Activated B cell treated with CpG ODN at 0.5 μM for 24 hours (primary cell): ENCODE results near the gene OR11H7. TPM values are rescaled to one million over a fixed set of nuclear protein-coding genes. Genes with fewer than 3 reads are reported as not detected.
"Not testable (repeated sequence)": the region's sequence is repeated elsewhere in the genome, so short reads cannot be mapped to it uniquely, and the experiment has no call there.

ENCODE experiments used
- ATAC-seq: fragments of 200-7000 bp; cut with Tn5 transposase; one replicate; pipeline ENCODE4 v1.10.0; 2021; ENCODE audit warnings: low read depth, mild to moderate bottlenecking, moderate library complexity
- CTCF ChIA-PET: fragments of 350-600 bp; sonication (Branson Sonifier 250); formaldehyde crosslinking; loops from one replicate; lab custom pipeline; 2021; ENCODE audit warnings: antibody characterized with exemption; lab: Charles Lee
- POLR2A ChIA-PET: fragments of 350-600 bp; sonication (Branson Sonifier 250); formaldehyde crosslinking; loops from one replicate; lab custom pipeline; 2021; ENCODE audit warnings: antibody characterized with exemption; lab: Charles Lee
- DNase-seq: peaks from one replicate; pipeline ENCODE4 v3.0.0; 2022
- H3K27ac Mint-ChIP-seq: one replicate; pipeline ENCODE4 v1.8.0; 2020; ENCODE audit warnings: mixed read lengths
- H3K27me3 Mint-ChIP-seq: one replicate; pipeline ENCODE4 v1.8.0; 2021; ENCODE audit warnings: mixed read lengths
- H3K36me3 Mint-ChIP-seq: one replicate; pipeline ENCODE4 v1.8.0; 2021; ENCODE audit warnings: low read depth, mixed read lengths
- H3K4me1 Mint-ChIP-seq: one replicate; pipeline ENCODE4 v1.8.0; 2021; ENCODE audit warnings: mixed read lengths
- H3K4me3 Mint-ChIP-seq: one replicate; pipeline ENCODE4 v1.8.0; 2020; ENCODE audit warnings: mild to moderate bottlenecking, mixed read lengths
- H3K9me3 Mint-ChIP-seq: one replicate; pipeline ENCODE4 v1.8.0; 2020; ENCODE audit warnings: mixed read lengths
- intact Hi-C: fragments of 100-400 bp; cut with micrococcal nuclease; formaldehyde crosslinking; loops from one replicate; pipeline ENCODE4 v1.15.1; 2024
- total RNA-seq: library from RNA; stranded (reverse); gene quantifications from 2 replicates; pipeline ENCODE4 v1.2.3, GENCODE V29; 2022
- TF ChIP-seq, protein P1 (sequence below): fragments of 200-600 bp; IDR thresholded peaks from one replicate; pipeline ENCODE4 v1.8.0; 2022; ENCODE audit warnings: antibody characterized with exemption, mild to moderate bottlenecking

OR11H7 gene
- total RNA-seq, 1 donor from 2014 or later, result not detected

DNA sequence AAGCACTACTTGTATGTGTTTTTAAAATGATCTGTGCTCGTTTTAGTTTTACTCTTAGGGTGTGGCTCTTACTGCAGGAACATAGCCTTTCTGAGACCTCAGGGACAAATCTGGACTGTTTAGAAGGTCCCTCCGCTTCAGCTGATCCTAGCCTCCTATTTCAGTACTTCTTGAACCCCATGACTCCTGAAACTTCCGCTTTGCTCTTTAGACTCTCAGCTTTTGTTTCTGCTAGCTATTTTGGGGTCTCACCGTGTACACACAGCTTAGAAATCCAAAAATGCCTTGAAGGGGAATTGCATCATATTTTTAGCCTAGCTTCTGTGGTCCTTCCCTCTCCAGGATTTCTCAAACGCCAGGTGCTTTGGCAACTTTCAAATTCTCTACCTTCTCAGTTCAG is 29.8 kb upstream of the OR11H7 start:
- no peaks in the 10 kb centered on the region for H3K9me3 Mint-ChIP-seq
- H3K27me3 Mint-ChIP-seq, result peaks cover 10% of the 10 kb centered on the region
- ATAC-seq (no peak), DNase-seq (no peak)
- TF ChIP-seq, protein P1, sequence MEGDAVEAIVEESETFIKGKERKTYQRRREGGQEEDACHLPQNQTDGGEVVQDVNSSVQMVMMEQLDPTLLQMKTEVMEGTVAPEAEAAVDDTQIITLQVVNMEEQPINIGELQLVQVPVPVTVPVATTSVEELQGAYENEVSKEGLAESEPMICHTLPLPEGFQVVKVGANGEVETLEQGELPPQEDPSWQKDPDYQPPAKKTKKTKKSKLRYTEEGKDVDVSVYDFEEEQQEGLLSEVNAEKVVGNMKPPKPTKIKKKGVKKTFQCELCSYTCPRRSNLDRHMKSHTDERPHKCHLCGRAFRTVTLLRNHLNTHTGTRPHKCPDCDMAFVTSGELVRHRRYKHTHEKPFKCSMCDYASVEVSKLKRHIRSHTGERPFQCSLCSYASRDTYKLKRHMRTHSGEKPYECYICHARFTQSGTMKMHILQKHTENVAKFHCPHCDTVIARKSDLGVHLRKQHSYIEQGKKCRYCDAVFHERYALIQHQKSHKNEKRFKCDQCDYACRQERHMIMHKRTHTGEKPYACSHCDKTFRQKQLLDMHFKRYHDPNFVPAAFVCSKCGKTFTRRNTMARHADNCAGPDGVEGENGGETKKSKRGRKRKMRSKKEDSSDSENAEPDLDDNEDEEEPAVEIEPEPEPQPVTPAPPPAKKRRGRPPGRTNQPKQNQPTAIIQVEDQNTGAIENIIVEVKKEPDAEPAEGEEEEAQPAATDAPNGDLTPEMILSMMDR, result no peak
- no peaks in the 10 kb centered on the region for H3K4me1 Mint-ChIP-seq
- intact Hi-C loops, result no loop called here
- POLR2A ChIA-PET, result no interaction called here
- no peak overlapping the region for H3K4me3 Mint-ChIP-seq
- H3K36me3 Mint-ChIP-seq, result no peaks in the 10 kb centered on the region
- CTCF ChIA-PET, result no interaction called here
- no peak overlapping the region for H3K27ac Mint-ChIP-seq

DNA sequence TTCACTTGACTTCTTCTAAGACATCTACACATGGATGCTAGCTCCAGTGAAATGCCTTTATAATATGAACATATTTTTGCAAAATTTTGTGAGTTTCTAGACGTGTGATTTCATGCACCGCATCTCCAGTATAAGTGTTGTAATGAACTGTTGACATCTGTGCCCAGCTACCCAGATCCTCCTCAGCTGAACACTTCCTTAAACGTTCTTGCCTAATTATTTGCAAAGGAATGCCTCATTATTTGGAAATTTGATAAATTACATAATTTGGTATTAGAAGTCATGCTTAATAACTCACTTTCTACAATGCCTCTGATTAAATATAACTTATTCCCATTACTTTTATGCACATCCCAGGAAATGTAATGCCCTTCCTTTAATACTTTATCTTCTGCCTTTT is 24.1 kb upstream of the OR11H7 start:
- ChIA-PET CTCF (no interaction called here), POLR2A (no interaction called here)
- no peak for DNase-seq
- Mint-ChIP-seq H3K36me3 (no peaks in the 10 kb centered on the region), H3K27ac (no peak overlapping the region), H3K4me3 (no peak overlapping the region), H3K4me1 (no peaks in the 10 kb centered on the region), H3K27me3 (peaks cover 4% of the 10 kb centered on the region), H3K9me3 (peaks cover 3% of the 10 kb centered on the region)
- no peak for ATAC-seq
- intact Hi-C loops, result no loop called here
- TF ChIP-seq, protein P1, result no peak

DNA sequence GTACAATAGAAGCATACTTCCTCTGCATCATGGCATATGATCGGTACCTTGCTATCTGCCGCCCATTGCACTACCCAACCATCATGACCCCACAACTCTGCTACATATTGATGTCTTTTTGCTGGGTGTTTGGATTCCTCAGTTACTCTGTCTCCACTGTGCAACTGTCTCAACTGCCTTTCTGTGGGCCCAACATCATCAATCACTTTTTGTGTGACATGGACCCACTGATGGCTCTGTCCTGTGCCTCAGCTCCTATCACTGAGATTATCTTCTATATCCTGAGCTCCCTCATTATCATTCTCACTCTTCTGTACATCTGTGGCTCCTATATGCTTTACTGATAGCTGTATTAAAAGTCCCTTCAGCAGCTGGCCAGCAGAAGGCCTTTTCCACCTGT is 19.2 kb upstream of the OR11H7 start:
- peaks cover 3% of the 10 kb centered on the region for H3K9me3 Mint-ChIP-seq
- H3K27me3 Mint-ChIP-seq, result peaks cover 4% of the 10 kb centered on the region
- ATAC-seq (no peak), DNase-seq (no peak)
- ChIA-PET POLR2A (no interaction called here), CTCF (interaction anchor here (0.6 kb wide), 1 partner anchor 11 kb away, joined by 6 read pairs; no protein-coding TSS in a partner anchor)
- TF ChIP-seq, protein P1, result no peak
- no peak overlapping the region for H3K4me3 Mint-ChIP-seq
- no peaks in the 10 kb centered on the region for H3K36me3 Mint-ChIP-seq
- intact Hi-C loops, result no loop called here
- H3K27ac Mint-ChIP-seq, result no peak overlapping the region
- H3K4me1 Mint-ChIP-seq, result no peaks in the 10 kb centered on the region

DNA sequence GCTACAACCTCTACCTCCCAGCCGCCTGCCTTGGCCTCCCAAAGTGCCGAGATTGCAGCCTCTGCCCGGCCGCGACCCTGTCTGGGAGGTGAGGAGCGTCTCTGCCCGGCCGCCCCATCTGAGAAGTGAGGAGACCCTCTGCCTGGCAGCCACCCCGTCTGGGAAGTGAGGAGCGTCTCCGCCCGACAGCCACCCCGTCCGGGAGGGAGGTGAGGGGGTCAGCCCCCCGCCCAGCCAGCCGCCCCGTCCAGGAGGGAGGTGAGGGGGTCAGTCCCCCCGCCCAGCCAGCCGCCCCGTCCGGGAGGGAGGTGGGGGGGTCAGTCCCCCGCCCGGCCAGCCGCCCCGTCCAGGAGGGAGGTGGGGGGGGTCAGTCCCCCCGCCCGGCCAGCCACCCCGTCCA is 16.4 kb upstream of the OR11H7 start:
- H3K4me1 Mint-ChIP-seq, intact Hi-C loops, ATAC-seq, POLR2A ChIA-PET, H3K36me3 Mint-ChIP-seq, H3K27me3 Mint-ChIP-seq, DNase-seq, H3K4me3 Mint-ChIP-seq, CTCF ChIA-PET, H3K27ac Mint-ChIP-seq, H3K9me3 Mint-ChIP-seq: not testable (repeated sequence)

DNA sequence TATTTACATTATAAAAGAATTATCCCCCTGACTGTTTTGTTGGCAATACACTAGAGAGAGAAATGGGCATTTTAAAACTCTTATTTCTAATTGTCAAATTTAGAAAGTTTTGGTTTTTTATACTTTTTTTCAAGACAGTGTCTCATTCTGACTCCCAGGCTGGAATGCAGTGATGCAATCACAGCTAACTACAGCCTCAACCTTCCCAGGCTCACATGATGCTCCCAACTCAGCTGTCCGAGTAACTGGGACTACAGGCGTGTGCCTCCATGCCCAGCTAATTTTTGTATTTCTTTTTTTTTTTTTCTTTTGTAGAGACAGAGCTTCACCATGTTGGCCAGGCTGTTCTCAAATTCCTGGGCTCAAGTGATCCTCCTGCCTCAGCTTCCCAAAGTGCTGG is 13.6 kb upstream of the OR11H7 start:
- CTCF ChIA-PET, result no interaction called here
- H3K4me1 Mint-ChIP-seq, result no peaks in the 10 kb centered on the region
- no peak for ATAC-seq
- intact Hi-C loops, result no loop called here
- H3K4me3 Mint-ChIP-seq, result no peak overlapping the region
- DNase-seq, result no peak
- TF ChIP-seq, protein P1, result no peak
- POLR2A ChIA-PET, result no interaction called here
- no peaks in the 10 kb centered on the region for H3K36me3 Mint-ChIP-seq
- no peak overlapping the region for H3K27ac Mint-ChIP-seq
- H3K9me3 Mint-ChIP-seq, result peaks cover 3% of the 10 kb centered on the region
- peaks cover 7% of the 10 kb centered on the region for H3K27me3 Mint-ChIP-seq

DNA sequence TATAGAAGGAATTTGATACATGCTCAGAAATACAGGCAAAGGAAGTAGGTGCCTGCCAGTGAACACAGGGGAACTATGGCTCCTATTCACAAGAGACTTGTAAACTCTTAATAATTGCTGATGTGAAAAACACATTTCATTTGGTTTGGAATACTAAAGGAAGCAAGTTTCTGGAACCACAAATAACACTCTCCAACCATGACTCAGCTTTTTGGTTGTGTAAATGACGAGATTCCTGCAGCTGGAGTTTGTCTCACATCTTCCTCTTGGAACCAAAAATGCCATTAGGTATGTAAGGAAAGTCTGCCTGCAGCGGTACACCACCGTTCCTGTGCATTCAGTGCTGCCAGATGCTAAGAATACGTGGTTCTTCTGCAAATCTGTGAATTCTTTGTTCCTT is 9.7 kb upstream of the OR11H7 start:
- ChIA-PET POLR2A (no interaction called here), CTCF (no interaction called here)
- Mint-ChIP-seq H3K9me3 (peaks cover 3% of the 10 kb centered on the region), H3K4me1 (no peaks in the 10 kb centered on the region), H3K27me3 (peaks cover 9% of the 10 kb centered on the region), H3K36me3 (no peaks in the 10 kb centered on the region), H3K27ac (no peak overlapping the region), H3K4me3 (no peak overlapping the region)
- no peak for ATAC-seq
- DNase-seq, result no peak
- TF ChIP-seq, protein P1, result no peak
- intact Hi-C loops, result no loop called here
